Trophoblast cell (in vitro differentiated cells and primary cell): Measurements from ENCODE around the gene EME1.

ENCODE experiments used
- DNase-seq, 2 donors: peaks; one replicate each; pipeline ENCODE4 v3.0.0-alpha.2; 2016
- H2AFZ ChIP-seq: 2 replicates; pipeline ENCODE4 v1.6.1; 2013; ENCODE audit warnings: low read length, moderate library complexity, mild to moderate bottlenecking; ENCODE audit not compliant: insufficient read depth, poor library complexity
- H2AK5ac ChIP-seq: 2 replicates; pipeline ENCODE4 v1.6.1; 2013; ENCODE audit warnings: mild to moderate bottlenecking, low read length
- H2BK120ac ChIP-seq: 2 replicates; pipeline ENCODE4 v1.6.1; 2013; ENCODE audit warnings: low read length, mild to moderate bottlenecking, moderate library complexity; ENCODE audit not compliant: insufficient read depth, poor library complexity
- H2BK12ac ChIP-seq: 2 replicates; pipeline ENCODE4 v1.6.1; 2013; ENCODE audit warnings: mild to moderate bottlenecking, low read length, moderate library complexity
- H2BK5ac ChIP-seq: 2 replicates; pipeline ENCODE4 v1.6.1; 2013; ENCODE audit warnings: low read length, low read depth, moderate library complexity, mild to moderate bottlenecking; ENCODE audit not compliant: poor library complexity
- H3K14ac ChIP-seq: 2 replicates; pipeline ENCODE4 v1.6.1; 2013; ENCODE audit warnings: mild to moderate bottlenecking, low read length
- H3K18ac ChIP-seq: 2 replicates; pipeline ENCODE4 v1.6.1; 2013; ENCODE audit warnings: mild to moderate bottlenecking, low read length
- H3K23ac ChIP-seq: 2 replicates; pipeline ENCODE4 v1.6.1; 2013; ENCODE audit warnings: low read length
- H3K27ac ChIP-seq: 2 replicates; pipeline ENCODE4 v1.5.1; 2013; ENCODE audit warnings: low read depth, mild to moderate bottlenecking, inconsistent platforms, low read length, moderate library complexity
- H3K27me3 ChIP-seq: 2 replicates; pipeline ENCODE4 v1.6.1; 2013; ENCODE audit warnings: inconsistent platforms, mild to moderate bottlenecking, low read length, moderate library complexity; ENCODE audit not compliant: insufficient read depth
- H3K36me3 ChIP-seq, 2 experiments: 1 replicate in 1 of 2; 2 replicates in 1 of 2; pipeline ENCODE4 v1.6.1; 2013; ENCODE audit warnings: low read length in 2 of 2, mild to moderate bottlenecking in 2 of 2, moderate library complexity in 1 of 2; ENCODE audit not compliant: insufficient read depth in 2 of 2, control insufficient read depth in 1 of 2
- H3K4ac ChIP-seq: 2 replicates; pipeline ENCODE4 v1.6.1; 2013; ENCODE audit warnings: low read depth, mild to moderate bottlenecking, low read length, moderate library complexity
- H3K4me1 ChIP-seq, 2 experiments: 1 replicate in 1 of 2; 2 replicates in 1 of 2; pipeline ENCODE4 v1.6.1; 2013; ENCODE audit warnings: low read length in 2 of 2, mild to moderate bottlenecking in 2 of 2, moderate library complexity in 1 of 2; ENCODE audit not compliant: insufficient read depth in 2 of 2, control insufficient read depth in 1 of 2
- H3K4me2 ChIP-seq: 2 replicates; pipeline ENCODE4 v1.6.1; 2013; ENCODE audit warnings: inconsistent platforms, mild to moderate bottlenecking, low read length, moderate library complexity
- H3K4me3 ChIP-seq: 2 replicates; pipeline ENCODE4 v1.5.1; 2013; ENCODE audit warnings: mild to moderate bottlenecking, low read depth, low read length, inconsistent platforms
- H3K79me1 ChIP-seq: one replicate; pipeline ENCODE4 v1.6.1; 2013; ENCODE audit warnings: low read length
- H3K79me2 ChIP-seq: 2 replicates; pipeline ENCODE4 v1.6.1; 2013; ENCODE audit warnings: low read length, mild to moderate bottlenecking; ENCODE audit not compliant: control insufficient read depth, insufficient read depth, poor library complexity
- H3K9ac ChIP-seq: 2 replicates; pipeline ENCODE4 v1.6.1; 2013; ENCODE audit warnings: mild to moderate bottlenecking, low read length
- H3K9me3 ChIP-seq: 2 replicates; pipeline ENCODE4 v1.6.1; 2013; ENCODE audit warnings: low read depth, mild to moderate bottlenecking, control low read depth, inconsistent platforms, low read length; ENCODE audit not compliant: insufficient read depth
- H4K12ac ChIP-seq: 2 replicates; pipeline ENCODE4 v1.6.1; 2013; ENCODE audit warnings: low read depth, mild to moderate bottlenecking, low read length, moderate library complexity
- H4K8ac ChIP-seq: 2 replicates; pipeline ENCODE4 v1.6.1; 2013; ENCODE audit warnings: low read depth, mild to moderate bottlenecking, low read length, moderate library complexity
- H4K91ac ChIP-seq: one replicate; pipeline ENCODE4 v1.6.1; 2013; ENCODE audit warnings: low read depth, mild to moderate bottlenecking, low read length, moderate library complexity
- WGBS: extraction: QIAGEN DNeasy Blood & Tissue Kit; methylation state at CpG from one replicate; pipeline ENCODE4 v1.1.7; 2013; ENCODE audit warnings: missing lambda C conversion rate; ENCODE audit not compliant: insufficient read length, insufficient coverage; ENCODE audit errors: extremely low coverage; 5-methylcytosine and 5-hydroxymethylcytosine counted together

The EME1 gene

DNA sequence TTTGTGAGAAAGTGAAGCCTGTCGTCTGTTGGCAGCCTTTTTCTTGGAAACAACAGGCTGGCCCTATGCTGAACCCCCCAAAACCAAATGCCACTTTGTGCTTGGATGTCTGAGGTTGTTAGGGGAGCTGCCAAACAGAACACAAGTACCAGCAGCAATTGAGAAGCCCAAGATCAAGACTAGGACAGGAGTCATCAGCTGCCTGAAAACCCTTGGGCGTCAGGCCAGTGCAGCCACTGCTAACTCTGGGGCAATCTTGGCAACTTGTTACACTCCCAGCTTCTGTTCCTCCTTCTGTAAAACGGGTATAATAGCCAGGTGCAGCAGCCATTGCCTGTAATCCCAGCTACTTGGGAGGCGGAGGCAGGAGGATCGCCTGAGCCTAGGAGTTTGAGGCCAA is 33.5 kb downstream of the EME1 start:
- no peaks in the 10 kb centered on the region for H3K4me1 ChIP-seq
- no peak overlapping the region for H4K8ac ChIP-seq
- H3K18ac ChIP-seq = no peak overlapping the region
- no peak for DNase-seq
- H3K4me2 ChIP-seq = no peak overlapping the region
- H2BK5ac ChIP-seq = no peak overlapping the region
- H3K4me3 ChIP-seq = no peak overlapping the region
- H3K27me3 ChIP-seq = no peaks in the 10 kb centered on the region
- no CpG with 5 or more reads among the region's 5 CpGs for WGBS
- no peak overlapping the region for H2AFZ ChIP-seq
- no peaks in the 10 kb centered on the region for H3K9me3 ChIP-seq
- H3K9ac ChIP-seq = no peak overlapping the region
- H3K14ac ChIP-seq = no peak overlapping the region
- no peaks in the 10 kb centered on the region for H3K36me3 ChIP-seq
- no peak overlapping the region for H2AK5ac ChIP-seq
- H3K79me2 ChIP-seq = no peaks in the 10 kb centered on the region
- H3K27ac ChIP-seq = no peak overlapping the region
- H3K79me1 ChIP-seq = no peaks in the 10 kb centered on the region
- H3K23ac ChIP-seq = no peak overlapping the region
- no peak overlapping the region for H2BK12ac ChIP-seq
- no peak overlapping the region for H2BK120ac ChIP-seq
- no peak overlapping the region for H4K91ac ChIP-seq
- H4K12ac ChIP-seq = no peak overlapping the region
- H3K4ac ChIP-seq = no peak overlapping the region

GRCh38 chr17:50407921-50408320 is 34.9 kb downstream of the EME1 start:
- Histone ChIP-seq H2BK12ac (no peak overlapping the region), H3K4ac (no peak overlapping the region), H4K8ac (no peak overlapping the region), H2AFZ (no peak overlapping the region), H3K79me1 (no peaks in the 10 kb centered on the region), H3K36me3 (no peaks in the 10 kb centered on the region), H3K14ac (no peak overlapping the region), H4K12ac (no peak overlapping the region), H3K4me3 (no peak overlapping the region), H3K9ac (no peak overlapping the region), H2AK5ac (no peak overlapping the region), H3K4me2 (no peak overlapping the region), H3K9me3 (no peaks in the 10 kb centered on the region), H4K91ac (no peak overlapping the region), H3K27me3 (no peaks in the 10 kb centered on the region), H3K23ac (no peak overlapping the region), H2BK5ac (no peak overlapping the region), H2BK120ac (no peak overlapping the region), H3K27ac (no peak overlapping the region), H3K79me2 (no peaks in the 10 kb centered on the region), H3K4me1 (no peaks in the 10 kb centered on the region), H3K18ac (no peak overlapping the region)
- DNase-seq = no peak
- no CpG with 5 or more reads among the region's 4 CpGs for WGBS

GRCh38 chr17:50412188-50412732 is 39.2 kb downstream of the EME1 start:
- H2AK5ac ChIP-seq = no peak overlapping the region
- H3K18ac ChIP-seq = no peak overlapping the region
- DNase-seq = no peak
- no peak overlapping the region for H4K12ac ChIP-seq
- H3K9ac ChIP-seq = no peak overlapping the region
- H2BK12ac ChIP-seq = no peak overlapping the region
- H3K36me3 ChIP-seq = no peaks in the 10 kb centered on the region
- H3K27me3 ChIP-seq = no peaks in the 10 kb centered on the region
- H3K79me1 ChIP-seq = no peaks in the 10 kb centered on the region
- H3K4ac ChIP-seq = no peak overlapping the region
- no peaks in the 10 kb centered on the region for H3K9me3 ChIP-seq
- no peak overlapping the region for H2BK5ac ChIP-seq
- H3K4me1 ChIP-seq = no peaks in the 10 kb centered on the region
- no peak overlapping the region for H4K91ac ChIP-seq
- H3K79me2 ChIP-seq = no peaks in the 10 kb centered on the region
- WGBS = no CpG with 5 or more reads among the region's 4 CpGs
- H3K23ac ChIP-seq = no peak overlapping the region
- no peak overlapping the region for H4K8ac ChIP-seq
- H2AFZ ChIP-seq = no peak overlapping the region
- no peak overlapping the region for H2BK120ac ChIP-seq
- no peak overlapping the region for H3K27ac ChIP-seq
- no peak overlapping the region for H3K4me3 ChIP-seq
- H3K14ac ChIP-seq = no peak overlapping the region
- H3K4me2 ChIP-seq = no peak overlapping the region

- H3K14ac ChIP-seq = no peak overlapping the region
- no peak overlapping the region for H3K9ac ChIP-seq
- H2BK12ac ChIP-seq = no peak overlapping the region
- no peak overlapping the region for H3K23ac ChIP-seq
- WGBS = no CpG with 5 or more reads among the region's 3 CpGs
- H3K79me2 ChIP-seq = no peaks in the 10 kb centered on the region
- H2AFZ ChIP-seq = no peak overlapping the region
- no peaks in the 10 kb centered on the region for H3K4me1 ChIP-seq
- no peak for DNase-seq
- no peak overlapping the region for H4K12ac ChIP-seq
- no peak overlapping the region for H3K18ac ChIP-seq
- H2AK5ac ChIP-seq = no peak overlapping the region
- H4K8ac ChIP-seq = no peak overlapping the region
- H3K4me2 ChIP-seq = no peak overlapping the region
- H3K4ac ChIP-seq = no peak overlapping the region
- H2BK120ac ChIP-seq = no peak overlapping the region
- no peak overlapping the region for H3K27ac ChIP-seq
- H3K27me3 ChIP-seq = no peaks in the 10 kb centered on the region
- H3K4me3 ChIP-seq = no peak overlapping the region
- no peaks in the 10 kb centered on the region for H3K36me3 ChIP-seq
- H3K79me1 ChIP-seq = no peaks in the 10 kb centered on the region
- H4K91ac ChIP-seq = no peak overlapping the region
- H2BK5ac ChIP-seq = no peak overlapping the region
- no peaks in the 10 kb centered on the region for H3K9me3 ChIP-seq
Observed at GRCh38 chr17:50414808-50415207, 41.8 kb downstream of the EME1 start.
